ENCODE data around the gene TTC39C.

- TF ChIP-seq, protein P1, sequence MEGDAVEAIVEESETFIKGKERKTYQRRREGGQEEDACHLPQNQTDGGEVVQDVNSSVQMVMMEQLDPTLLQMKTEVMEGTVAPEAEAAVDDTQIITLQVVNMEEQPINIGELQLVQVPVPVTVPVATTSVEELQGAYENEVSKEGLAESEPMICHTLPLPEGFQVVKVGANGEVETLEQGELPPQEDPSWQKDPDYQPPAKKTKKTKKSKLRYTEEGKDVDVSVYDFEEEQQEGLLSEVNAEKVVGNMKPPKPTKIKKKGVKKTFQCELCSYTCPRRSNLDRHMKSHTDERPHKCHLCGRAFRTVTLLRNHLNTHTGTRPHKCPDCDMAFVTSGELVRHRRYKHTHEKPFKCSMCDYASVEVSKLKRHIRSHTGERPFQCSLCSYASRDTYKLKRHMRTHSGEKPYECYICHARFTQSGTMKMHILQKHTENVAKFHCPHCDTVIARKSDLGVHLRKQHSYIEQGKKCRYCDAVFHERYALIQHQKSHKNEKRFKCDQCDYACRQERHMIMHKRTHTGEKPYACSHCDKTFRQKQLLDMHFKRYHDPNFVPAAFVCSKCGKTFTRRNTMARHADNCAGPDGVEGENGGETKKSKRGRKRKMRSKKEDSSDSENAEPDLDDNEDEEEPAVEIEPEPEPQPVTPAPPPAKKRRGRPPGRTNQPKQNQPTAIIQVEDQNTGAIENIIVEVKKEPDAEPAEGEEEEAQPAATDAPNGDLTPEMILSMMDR (IDR thresholded peaks at IDR 0.05; ENCODE audit: borderline replicate concordance, extremely low read depth, low read length, poor library complexity, severe bottlenecking) = no peak
- no peak for TF ChIP-seq EZH2 (IDR thresholded peaks at IDR 0.05; ENCODE audit: borderline replicate concordance, low read depth, low read length, severe bottlenecking)
Observed at GRCh38 chr18:24031916-24032315, 17.4 kb downstream of the TTC39C start.

Data from DND-41 (cell line).